IgD-negative memory B cell (primary cell): ENCODE results near the gene PLN. TPM values are rescaled to one million over a fixed set of nuclear protein-coding genes. Genes with fewer than 3 reads are reported as not detected.

Experiments used
- H3K27ac Mint-ChIP-seq, 3 donors: one replicate each; pipeline ENCODE4 v1.8.0; 2020 to 2022; ENCODE audit warnings: mild to moderate bottlenecking in 3 of 3, mixed read lengths in 3 of 3, moderate library complexity in 1 of 3
- H3K27me3 Mint-ChIP-seq: one replicate; pipeline ENCODE4 v1.8.0; 2021; ENCODE audit warnings: mixed read lengths
- H3K36me3 Mint-ChIP-seq: one replicate; pipeline ENCODE4 v1.8.0; 2020; ENCODE audit warnings: mild to moderate bottlenecking, mixed read lengths
- H3K4me1 Mint-ChIP-seq, 3 donors: one replicate each; pipeline ENCODE4 v1.8.0; 2020 to 2022; ENCODE audit warnings: mixed read lengths in 3 of 3, mild to moderate bottlenecking in 1 of 3
- H3K4me3 Mint-ChIP-seq, 4 donors: one replicate each; pipeline ENCODE4 v1.8.0; 2020 to 2022; ENCODE audit warnings: mild to moderate bottlenecking in 4 of 4, mixed read lengths in 4 of 4, moderate library complexity in 3 of 4
- H3K9me3 Mint-ChIP-seq, 3 donors: one replicate each; pipeline ENCODE4 v1.8.0; 2020 to 2021; ENCODE audit warnings: mixed read lengths in 3 of 3, mild to moderate bottlenecking in 1 of 3
- polyA plus RNA-seq: library from polyadenylated mRNA; unstranded; fragments of 300-500 nt; fragmentation: Illumina TruSeq; gene quantifications from one replicate; pipeline ENCODE4 v1.2.3, GENCODE V29; 2021

The PLN gene
- polyA plus RNA-seq, 1 donor from 2014 or later, result 0.10 TPM

DNA sequence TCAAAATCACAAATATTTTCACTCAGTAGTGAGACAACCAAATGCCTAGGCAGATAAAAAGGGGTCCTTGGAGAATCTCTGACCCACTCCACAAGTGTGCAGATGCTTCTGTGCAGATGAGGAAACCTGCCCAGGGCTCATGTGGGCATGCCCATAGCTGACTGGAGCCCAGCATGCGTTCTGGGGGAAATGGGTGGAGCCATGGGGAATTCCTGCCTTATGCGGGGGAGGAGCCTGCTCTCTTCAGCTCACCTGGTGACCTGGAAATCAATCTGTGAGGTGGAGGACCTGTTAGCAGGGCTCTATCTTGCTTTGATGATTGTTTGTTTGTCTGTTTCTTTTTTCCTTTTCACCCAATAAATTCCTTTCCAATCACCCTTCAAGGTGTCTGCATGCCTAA is 23.4 kb upstream of the PLN start:
- Mint-ChIP-seq H3K4me3 (no peak overlapping the region), H3K4me1 (peaks cover 4 to 16% (median 5%) of the 10 kb centered on the region in 3 donors), H3K9me3 (no peaks in the 10 kb centered on the region), H3K27ac (peak overlapping the region in 1 of 3 donors; percentile 0), H3K36me3 (peaks cover 3% of the 10 kb centered on the region), H3K27me3 (no peaks in the 10 kb centered on the region)

DNA sequence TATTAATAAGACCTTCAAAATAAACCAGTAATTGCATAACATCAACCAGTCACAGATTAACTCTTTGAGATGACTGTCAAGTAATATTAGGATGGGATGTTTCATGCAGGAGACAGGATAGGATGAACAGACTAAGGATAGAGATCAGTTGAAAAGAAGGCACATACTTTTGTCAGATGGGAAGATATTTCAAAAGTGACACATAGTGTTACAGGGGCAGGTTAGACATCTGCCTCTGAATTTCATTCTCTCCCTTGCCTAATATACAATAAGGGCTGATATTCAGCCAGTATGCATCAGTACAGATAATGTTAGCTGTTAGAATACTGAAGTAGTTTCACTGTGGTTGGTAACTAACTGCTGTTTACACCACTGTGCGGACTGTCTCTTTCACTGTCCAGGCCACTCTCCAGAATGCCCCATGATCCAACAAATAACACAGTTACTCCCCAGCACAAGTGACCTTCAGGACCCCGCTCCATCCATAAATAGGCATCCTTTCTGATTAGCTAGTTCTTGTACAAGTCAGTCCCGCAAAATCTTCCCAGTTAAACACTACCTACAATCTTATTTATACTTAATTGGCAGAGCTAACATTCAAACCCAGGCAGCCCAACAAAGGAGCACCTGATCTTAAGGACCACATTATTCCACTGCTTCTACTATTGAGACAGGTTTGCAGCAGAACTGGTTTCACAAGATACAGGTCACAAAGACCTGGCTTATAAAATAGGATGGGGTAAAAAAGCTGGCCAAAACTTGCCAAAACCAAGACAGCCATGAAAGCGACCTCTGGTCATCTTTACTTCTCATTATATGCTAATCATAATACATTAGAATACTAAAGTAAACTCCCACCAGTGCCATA is 21.9 kb upstream of the PLN start:
- Mint-ChIP-seq H3K4me1 (peaks cover 8 to 16% (median 11%) of the 10 kb centered on the region in 3 donors), H3K9me3 (peaks cover 0 to 2% (median 0%) of the 10 kb centered on the region in 3 donors), H3K4me3 (no peak overlapping the region), H3K27me3 (no peaks in the 10 kb centered on the region), H3K27ac (no peak overlapping the region), H3K36me3 (peaks cover 3% of the 10 kb centered on the region)

DNA sequence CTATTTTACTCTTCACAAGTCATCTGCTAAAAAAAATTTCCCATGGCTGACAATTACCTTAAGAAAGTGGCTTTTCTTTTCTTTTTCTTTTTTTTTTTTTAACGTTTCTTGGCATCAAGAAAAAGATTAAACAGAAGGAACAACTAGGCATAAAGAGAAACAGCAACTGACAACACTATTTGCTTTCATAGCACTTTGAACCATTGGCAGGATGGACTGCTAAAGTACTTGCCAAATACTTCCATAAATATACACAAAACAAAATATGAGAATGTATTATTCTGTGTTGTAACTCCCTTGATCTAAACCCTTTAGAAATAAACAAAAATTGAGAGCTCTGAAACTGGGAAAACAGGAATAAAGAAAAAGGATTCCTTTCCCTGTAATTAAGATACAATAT is 20.0 kb upstream of the PLN start:
- peaks cover 3% of the 10 kb centered on the region for H3K36me3 Mint-ChIP-seq
- H3K4me1 Mint-ChIP-seq, result peaks cover 10 to 17% (median 11%) of the 10 kb centered on the region in 3 donors
- H3K27me3 Mint-ChIP-seq, result no peaks in the 10 kb centered on the region
- H3K4me3 Mint-ChIP-seq, result no peak overlapping the region
- H3K9me3 Mint-ChIP-seq, result peaks cover 0 to 2% (median 0%) of the 10 kb centered on the region in 3 donors
- no peak overlapping the region for H3K27ac Mint-ChIP-seq

DNA sequence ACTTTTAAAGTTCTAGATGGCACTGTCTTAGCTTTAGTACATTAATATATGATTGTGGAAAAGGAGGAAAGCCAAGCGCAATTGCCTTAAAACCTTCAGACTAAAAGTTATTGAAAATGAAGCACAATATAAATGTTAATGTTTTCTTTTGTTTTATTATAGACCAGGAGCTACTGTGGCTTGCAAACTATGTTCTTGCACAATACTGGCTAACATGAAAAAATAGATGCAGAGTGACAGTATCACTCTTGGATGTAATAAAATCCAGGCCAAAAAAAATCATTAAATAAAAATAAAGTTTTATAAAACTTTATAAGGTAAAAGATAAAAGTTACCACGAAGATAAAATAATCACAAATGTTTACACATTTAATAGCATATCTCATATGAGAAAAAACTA is 18.3 kb upstream of the PLN start:
- Mint-ChIP-seq H3K4me3 (no peak overlapping the region), H3K27ac (no peak overlapping the region), H3K4me1 (peaks cover 8 to 15% (median 11%) of the 10 kb centered on the region in 3 donors), H3K27me3 (no peaks in the 10 kb centered on the region), H3K36me3 (peaks cover 3% of the 10 kb centered on the region), H3K9me3 (peaks cover 0 to 2% (median 0%) of the 10 kb centered on the region in 3 donors)

DNA sequence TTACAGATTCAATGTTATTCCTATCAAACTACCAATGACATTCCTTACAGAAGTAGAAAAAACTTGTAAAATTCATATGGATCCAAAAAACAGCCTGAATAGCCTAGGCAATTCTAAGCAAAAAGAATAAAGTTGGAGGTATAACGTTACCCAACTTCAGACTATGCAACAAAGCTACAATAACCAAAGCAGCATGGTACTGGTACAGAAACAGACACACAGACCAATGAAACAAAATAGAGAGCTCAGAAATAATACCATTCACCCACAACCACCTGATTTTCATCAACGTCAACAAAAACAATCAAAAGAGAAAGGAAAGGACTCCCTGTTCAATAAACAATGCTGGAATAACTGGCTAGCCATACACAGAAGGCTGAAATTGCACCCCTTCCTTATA is 17.2 kb upstream of the PLN start:
- Mint-ChIP-seq H3K36me3 (peaks cover 3% of the 10 kb centered on the region), H3K27me3 (no peaks in the 10 kb centered on the region), H3K9me3 (peaks cover 0 to 2% (median 0%) of the 10 kb centered on the region in 3 donors), H3K4me1 (peaks cover 6 to 12% (median 10%) of the 10 kb centered on the region in 3 donors), H3K4me3 (no peak overlapping the region), H3K27ac (no peak overlapping the region)

DNA sequence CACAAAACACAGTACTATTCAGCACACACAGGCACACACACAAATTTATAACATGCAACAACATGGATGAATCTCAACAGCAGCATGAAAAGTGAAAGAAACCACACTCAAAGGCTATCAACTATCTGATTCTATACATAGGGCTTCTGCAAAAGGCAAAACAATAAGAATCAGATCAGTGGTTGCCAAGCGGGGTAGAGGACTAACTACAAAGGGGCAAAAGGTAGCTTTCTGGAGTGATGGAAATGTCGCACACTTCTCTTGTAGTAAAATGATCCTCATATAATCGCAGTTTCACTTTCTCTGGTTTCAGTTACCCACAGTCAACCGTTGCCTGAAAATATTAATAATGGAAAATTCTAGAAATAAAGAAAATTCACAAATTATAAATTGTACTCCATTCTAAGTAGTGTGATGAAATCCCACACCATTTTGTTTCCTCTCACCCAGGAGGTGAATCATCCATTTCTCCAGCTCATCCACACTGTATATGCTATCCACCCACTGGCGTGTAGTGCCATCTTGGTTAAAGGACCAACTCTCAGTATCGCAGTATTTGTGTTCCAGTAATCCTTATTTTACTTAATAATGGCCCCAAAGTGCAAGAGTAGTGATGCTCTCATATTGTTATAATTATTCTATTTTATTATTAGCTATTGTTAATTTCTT is 12.8 kb upstream of the PLN start:
- peaks cover 0 to 3% (median 0%) of the 10 kb centered on the region in 3 donors for H3K9me3 Mint-ChIP-seq
- no peak overlapping the region for H3K27ac Mint-ChIP-seq
- peaks cover 5 to 9% (median 7%) of the 10 kb centered on the region in 3 donors for H3K4me1 Mint-ChIP-seq
- peaks cover 3% of the 10 kb centered on the region for H3K36me3 Mint-ChIP-seq
- H3K4me3 Mint-ChIP-seq, result no peak overlapping the region
- no peaks in the 10 kb centered on the region for H3K27me3 Mint-ChIP-seq

DNA sequence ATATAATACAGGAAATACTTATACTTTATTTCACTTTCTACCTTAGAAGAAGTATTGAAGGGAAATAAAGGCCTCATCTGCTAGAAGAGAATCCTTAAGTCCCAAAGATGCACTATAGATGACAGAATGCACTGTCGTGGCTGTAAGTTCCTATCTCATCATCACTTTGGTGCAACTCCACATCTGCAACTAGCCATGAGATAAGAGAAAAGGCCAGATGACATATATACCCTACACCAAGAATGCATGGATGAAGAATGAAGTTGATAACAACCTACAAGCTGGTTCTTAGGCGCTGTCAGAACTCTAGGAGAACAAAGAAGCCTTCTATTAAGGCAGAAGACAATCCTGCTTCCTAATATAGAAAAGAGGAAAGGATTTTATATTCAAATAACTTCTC is 11.6 kb upstream of the PLN start:
- H3K36me3 Mint-ChIP-seq, result no peaks in the 10 kb centered on the region
- H3K4me3 Mint-ChIP-seq, result no peak overlapping the region
- H3K4me1 Mint-ChIP-seq, result peaks cover 2 to 7% (median 4%) of the 10 kb centered on the region in 3 donors
- H3K27me3 Mint-ChIP-seq, result no peaks in the 10 kb centered on the region
- peaks cover 0 to 1% (median 0%) of the 10 kb centered on the region in 3 donors for H3K9me3 Mint-ChIP-seq
- no peak overlapping the region for H3K27ac Mint-ChIP-seq

DNA sequence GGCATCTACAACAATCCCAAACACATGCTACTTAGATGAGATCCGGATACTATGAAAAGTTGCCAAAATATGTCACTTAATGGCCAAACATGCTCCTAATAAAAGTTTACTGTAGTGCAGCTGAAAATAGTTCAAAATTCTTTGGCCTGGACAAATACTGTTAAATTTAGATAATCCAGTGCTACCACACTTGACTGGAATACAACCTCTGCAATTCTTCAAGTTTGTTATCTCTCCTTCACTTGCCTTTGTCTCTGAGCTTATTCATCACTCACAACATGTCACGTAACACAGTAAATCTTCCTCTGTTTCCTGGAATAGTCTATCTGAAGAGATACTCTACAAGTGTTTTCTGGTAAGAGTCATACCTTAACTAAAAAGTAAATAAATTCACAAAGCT is 10.5 kb upstream of the PLN start:
- H3K9me3 Mint-ChIP-seq, result peaks cover 0 to 1% (median 0%) of the 10 kb centered on the region in 3 donors
- H3K4me3 Mint-ChIP-seq, result no peak overlapping the region
- H3K36me3 Mint-ChIP-seq, result no peaks in the 10 kb centered on the region
- peaks cover 2 to 6% (median 4%) of the 10 kb centered on the region in 3 donors for H3K4me1 Mint-ChIP-seq
- H3K27ac Mint-ChIP-seq, result no peak overlapping the region
- no peaks in the 10 kb centered on the region for H3K27me3 Mint-ChIP-seq

DNA sequence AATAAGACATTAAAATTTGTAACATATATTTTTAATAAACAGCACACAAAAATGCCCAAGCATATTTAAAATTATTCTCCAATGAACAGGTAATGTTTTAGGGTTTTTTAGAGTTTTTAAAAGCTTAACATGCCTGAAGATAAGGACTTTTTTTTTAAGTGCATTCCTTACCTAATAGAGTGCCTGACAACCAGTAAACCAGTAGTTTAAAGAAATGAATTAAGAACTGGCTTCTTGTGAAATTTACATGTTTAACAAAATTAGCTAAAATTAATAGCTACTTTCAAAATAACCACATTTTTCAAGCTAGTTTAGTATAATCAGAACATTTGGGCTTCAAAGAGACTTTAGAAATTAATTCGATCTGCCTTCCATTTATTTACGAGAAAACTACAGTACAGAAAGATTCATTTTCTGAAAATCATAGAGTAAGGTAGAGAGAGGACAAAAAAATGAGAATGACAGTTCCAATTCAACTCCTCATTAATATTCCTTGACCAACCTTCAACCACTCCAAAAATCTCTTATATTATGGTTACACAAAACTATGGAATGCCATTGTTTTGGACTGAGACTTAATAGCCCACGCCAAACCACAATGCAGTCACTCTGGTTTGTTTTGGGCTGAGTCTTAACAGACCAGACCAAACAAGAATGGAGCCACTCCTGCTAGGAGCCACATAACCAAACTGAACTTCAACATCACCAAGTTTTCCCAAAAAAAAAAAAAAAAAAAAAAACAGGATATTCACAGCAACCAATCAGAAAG is 5.7 kb upstream of the PLN start:
- H3K36me3 Mint-ChIP-seq, result peaks cover 4% of the 10 kb centered on the region
- H3K9me3 Mint-ChIP-seq, result no peaks in the 10 kb centered on the region
- no peaks in the 10 kb centered on the region for H3K27me3 Mint-ChIP-seq
- H3K27ac Mint-ChIP-seq, result no peak overlapping the region
- H3K4me1 Mint-ChIP-seq, result peaks cover 3 to 8% (median 6%) of the 10 kb centered on the region in 3 donors
- no peak overlapping the region for H3K4me3 Mint-ChIP-seq

DNA sequence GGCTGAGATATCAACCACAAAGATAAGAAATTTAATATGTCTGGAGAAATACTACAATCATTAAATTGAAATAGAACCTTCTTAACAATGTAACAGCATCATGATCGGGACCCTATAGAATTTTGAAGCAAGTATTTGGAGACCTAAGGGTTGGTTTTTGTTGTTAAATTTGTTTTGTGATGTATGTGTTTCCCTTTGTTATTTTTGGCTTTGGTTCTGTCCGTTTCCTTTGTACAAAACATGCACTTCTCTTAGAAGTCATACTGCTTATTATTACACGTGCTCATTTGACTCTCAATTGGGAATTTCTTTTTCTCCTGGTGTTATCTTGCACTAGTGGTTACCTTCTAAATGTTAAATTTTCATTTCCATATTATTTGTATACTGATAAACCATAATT is 4.0 kb upstream of the PLN start:
- Mint-ChIP-seq H3K27me3 (no peaks in the 10 kb centered on the region), H3K4me1 (peaks cover 4 to 12% (median 5%) of the 10 kb centered on the region in 3 donors), H3K9me3 (no peaks in the 10 kb centered on the region), H3K27ac (no peak overlapping the region), H3K36me3 (peaks cover 4% of the 10 kb centered on the region), H3K4me3 (no peak overlapping the region)

DNA sequence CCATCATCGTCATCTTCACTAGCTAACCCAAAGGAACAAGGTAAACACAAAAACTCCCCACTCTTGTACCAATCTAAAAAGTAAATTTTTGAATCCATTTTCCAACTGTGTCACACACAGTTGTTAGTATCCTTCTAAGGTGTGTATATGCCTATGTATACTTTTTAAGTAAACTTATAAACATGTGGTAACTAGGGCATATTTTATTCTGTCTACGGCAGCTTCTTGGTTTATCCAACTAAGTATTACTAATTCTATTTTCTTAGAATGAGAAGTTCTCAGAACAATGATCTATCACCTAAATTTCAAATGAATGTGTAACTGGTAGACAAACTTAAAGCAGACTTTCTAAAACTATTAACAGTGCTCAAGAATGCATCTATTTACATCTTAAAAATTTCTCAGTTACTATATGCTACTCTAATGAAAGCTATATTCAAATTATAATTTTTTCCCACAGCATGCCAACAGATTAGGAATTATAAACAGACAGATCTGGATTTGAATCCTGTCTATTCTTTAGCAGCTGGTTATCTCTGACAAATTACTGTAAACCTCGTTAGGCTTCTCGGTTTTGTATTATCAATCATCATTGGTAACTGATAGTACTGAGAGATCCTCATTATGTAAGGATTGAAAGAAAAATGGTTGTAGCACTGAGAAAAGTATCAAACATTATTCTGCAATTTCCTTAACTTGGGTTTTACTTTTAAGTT is 1.8 kb upstream of the PLN start:
- Mint-ChIP-seq H3K36me3 (peaks cover 4% of the 10 kb centered on the region), H3K4me3 (no peak overlapping the region), H3K4me1 (peaks cover 6 to 17% (median 7%) of the 10 kb centered on the region in 3 donors), H3K9me3 (no peaks in the 10 kb centered on the region), H3K27ac (no peak overlapping the region), H3K27me3 (no peaks in the 10 kb centered on the region)

DNA sequence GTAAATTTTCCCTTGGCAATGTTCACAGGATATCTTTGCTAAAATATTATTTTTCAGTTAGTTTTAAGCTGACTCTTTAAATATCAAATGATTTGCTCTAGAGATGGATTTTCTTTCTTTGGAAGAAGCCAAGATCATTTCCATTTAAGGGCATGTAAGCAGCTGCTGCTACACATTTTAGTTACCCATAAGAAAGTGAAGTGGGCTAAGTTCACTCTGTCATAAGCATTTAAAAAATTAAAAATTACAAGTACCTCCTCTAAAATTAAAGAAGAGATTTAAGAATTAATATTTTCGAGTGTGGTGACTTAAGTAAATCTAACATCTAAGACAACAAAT is 1.2 kb upstream of the PLN start:
- Mint-ChIP-seq H3K9me3 (no peaks in the 10 kb centered on the region), H3K4me1 (peaks cover 6 to 17% (median 7%) of the 10 kb centered on the region in 3 donors), H3K27ac (no peak overlapping the region), H3K36me3 (peaks cover 4% of the 10 kb centered on the region), H3K4me3 (no peak overlapping the region), H3K27me3 (no peaks in the 10 kb centered on the region)

DNA sequence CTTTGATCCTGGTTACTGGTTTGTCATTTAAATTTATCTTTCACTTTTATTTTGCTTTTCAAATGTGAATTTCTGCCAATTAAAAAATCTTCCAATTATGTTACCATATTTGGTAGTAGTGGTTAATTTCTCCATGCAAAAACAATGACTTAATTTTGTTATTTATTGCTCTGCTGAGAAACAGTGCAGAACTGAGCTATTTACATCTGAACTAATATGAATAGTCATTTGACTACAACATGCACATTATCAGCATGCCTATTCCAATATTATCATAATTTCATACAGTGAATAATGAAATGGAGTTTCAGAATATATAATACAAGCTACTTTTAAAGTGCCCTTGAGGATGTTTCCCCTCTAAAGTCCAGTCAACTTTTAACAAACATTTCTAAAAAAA is 517 bp downstream of the PLN start:
- peaks cover 6 to 17% (median 7%) of the 10 kb centered on the region in 3 donors for H3K4me1 Mint-ChIP-seq
- no peaks in the 10 kb centered on the region for H3K9me3 Mint-ChIP-seq
- no peak overlapping the region for H3K4me3 Mint-ChIP-seq
- H3K36me3 Mint-ChIP-seq, result peaks cover 1% of the 10 kb centered on the region
- H3K27ac Mint-ChIP-seq, result no peak overlapping the region
- H3K27me3 Mint-ChIP-seq, result no peaks in the 10 kb centered on the region
